Transverse colon (tissue), 3 donors: ENCODE results near the gene COMTD1.

Experiments used
- EP300 ChIP-seq: sonication (generic); formaldehyde crosslinking; IDR thresholded peaks from one replicate; pipeline ENCODE4 v1.6.1; 2017; ENCODE audit warnings: antibody characterized with exemption, low read depth
- POLR2A ChIP-seq: fragments of 450-650 bp; IDR thresholded peaks from one replicate; pipeline ENCODE4 v1.6.1; 2016; ENCODE audit warnings: antibody characterized with exemption, mild to moderate bottlenecking, moderate library complexity
- POLR2AphosphoS5 ChIP-seq, 3 donors: sonication (generic); formaldehyde crosslinking; IDR thresholded peaks; one replicate each; pipeline ENCODE4 v1.6.1; 2016; ENCODE audit warnings: antibody characterized with exemption in 3 of 3

GRCh38 chr10:75283078-75283670 is 47.4 kb upstream of the COMTD1 start:
- TF ChIP-seq EP300 = no peak
- no peak for TF ChIP-seq POLR2A
- TF ChIP-seq POLR2AphosphoS5 (IDR thresholded peaks at IDR 0.05) = no peak
